Measurements from ENCODE around the gene RAPGEF6. TPM values are rescaled to one million over a fixed set of nuclear protein-coding genes. Genes with fewer than 3 reads are reported as not detected.
"Not testable (repeated sequence)": the region's sequence is repeated elsewhere in the genome, so short reads cannot be mapped to it uniquely, and the experiment has no call there.

The RAPGEF6 gene
- total RNA-seq, 2 experiments from 2014 or later, result 25.7 to 26.0 TPM

DNA sequence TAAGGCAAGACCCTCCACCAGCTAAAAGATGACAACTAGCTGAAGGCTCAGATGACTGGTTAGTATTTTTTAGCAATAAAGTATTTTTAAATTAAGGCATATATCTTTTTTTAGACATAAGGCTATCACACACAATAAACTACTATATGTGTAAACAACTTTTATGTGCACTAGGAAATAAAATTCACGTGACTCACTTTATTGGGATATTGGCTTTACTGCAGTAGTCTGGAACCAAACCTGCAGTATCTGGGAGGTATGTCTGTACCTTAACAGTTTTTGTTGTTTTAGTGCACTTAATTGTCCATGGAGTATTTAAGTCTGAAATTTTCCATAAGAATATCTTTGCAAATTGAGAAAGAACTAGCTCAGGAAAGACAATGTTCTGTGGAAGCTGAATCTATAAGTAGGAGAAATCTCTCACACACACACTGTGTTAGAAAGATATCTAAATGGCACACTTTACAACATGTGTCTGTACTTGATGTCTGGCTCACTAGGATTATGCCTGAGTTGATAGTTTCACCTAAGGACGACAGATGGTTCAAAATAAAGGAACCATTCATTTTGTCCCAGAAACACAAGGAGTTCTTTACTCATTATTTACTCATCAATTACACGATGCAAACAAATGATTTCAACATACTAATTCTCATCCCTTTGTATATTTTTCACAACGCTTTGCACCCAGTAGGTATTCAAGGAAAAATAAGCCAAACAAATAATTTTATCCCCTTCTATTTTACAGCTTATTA lies 4.6 kb downstream of the RAPGEF6 start:
- H3K36me3 Mint-ChIP-seq, result peaks cover 29% of the 10 kb centered on the region
- no peak overlapping the region for H3K27ac Mint-ChIP-seq
- H3K9me3 Mint-ChIP-seq, result no peaks in the 10 kb centered on the region
- H3K4me1 Mint-ChIP-seq, result peaks cover 37% of the 10 kb centered on the region
- H3K27me3 Mint-ChIP-seq, result no peaks in the 10 kb centered on the region
- no peak for DNase-seq
- H3K4me3 Mint-ChIP-seq, result no peak overlapping the region

DNA sequence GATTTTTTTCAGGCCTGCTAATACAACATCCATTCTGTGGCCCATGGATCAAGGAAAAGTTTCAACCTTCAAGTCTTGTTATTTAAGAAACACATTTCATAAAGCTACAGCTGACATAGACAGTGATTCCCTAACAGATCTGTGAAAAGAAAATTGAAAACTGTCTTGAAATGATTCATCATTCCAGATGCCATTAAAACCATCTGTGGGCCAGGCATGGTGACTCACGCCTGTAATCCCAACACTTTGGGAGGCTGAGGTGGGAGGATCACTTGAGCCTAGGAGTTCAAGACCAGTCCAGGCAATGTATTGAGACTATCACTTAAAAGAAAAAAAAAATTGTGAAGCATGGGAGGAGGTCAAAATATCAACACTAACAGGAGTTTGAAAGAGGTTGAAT lies 6.0 kb downstream of the RAPGEF6 start:
- no peaks in the 10 kb centered on the region for H3K27me3 Mint-ChIP-seq
- peak overlapping the region; percentile 26 for H3K4me3 Mint-ChIP-seq
- H3K4me1 Mint-ChIP-seq, result peaks cover 41% of the 10 kb centered on the region
- H3K27ac Mint-ChIP-seq, result no peak overlapping the region
- DNase-seq, result no peak
- H3K9me3 Mint-ChIP-seq, result no peaks in the 10 kb centered on the region
- peaks cover 32% of the 10 kb centered on the region for H3K36me3 Mint-ChIP-seq

DNA sequence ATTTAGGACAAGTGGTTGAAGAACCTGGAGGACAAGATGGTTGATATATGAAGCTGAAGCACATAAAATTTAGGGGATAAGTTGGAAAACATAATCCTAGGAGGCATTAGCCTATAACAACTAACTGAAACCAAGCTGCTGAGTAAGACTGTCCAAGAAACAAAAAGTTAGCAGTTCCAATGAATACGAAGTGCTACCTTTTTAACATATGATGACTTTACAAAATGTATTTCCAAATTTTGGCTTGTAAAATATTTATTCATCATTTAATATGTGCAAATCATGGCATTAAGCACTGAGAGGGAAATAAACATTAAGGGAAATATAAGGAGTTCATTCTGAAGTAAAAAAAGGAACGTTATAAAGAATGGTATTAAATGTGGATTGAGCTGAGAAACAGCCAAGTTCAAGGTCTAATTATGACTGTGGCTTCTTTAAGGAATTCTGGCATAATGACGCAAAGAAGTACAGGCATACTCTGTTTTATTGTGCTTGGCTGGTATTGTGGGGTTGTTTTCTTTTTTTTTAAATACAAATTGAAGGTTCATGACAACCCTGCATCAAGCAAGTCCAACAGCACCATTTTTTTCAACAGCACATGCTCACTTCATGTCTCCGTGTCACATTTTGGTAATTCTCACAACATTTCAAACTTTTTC lies 7.7 kb downstream of the RAPGEF6 start:
- peaks cover 38% of the 10 kb centered on the region for H3K36me3 Mint-ChIP-seq
- no peaks in the 10 kb centered on the region for H3K27me3 Mint-ChIP-seq
- no peak for DNase-seq
- H3K27ac Mint-ChIP-seq, result no peak overlapping the region
- H3K9me3 Mint-ChIP-seq, result no peaks in the 10 kb centered on the region
- H3K4me3 Mint-ChIP-seq, result no peak overlapping the region
- H3K4me1 Mint-ChIP-seq, result peaks cover 44% of the 10 kb centered on the region

DNA sequence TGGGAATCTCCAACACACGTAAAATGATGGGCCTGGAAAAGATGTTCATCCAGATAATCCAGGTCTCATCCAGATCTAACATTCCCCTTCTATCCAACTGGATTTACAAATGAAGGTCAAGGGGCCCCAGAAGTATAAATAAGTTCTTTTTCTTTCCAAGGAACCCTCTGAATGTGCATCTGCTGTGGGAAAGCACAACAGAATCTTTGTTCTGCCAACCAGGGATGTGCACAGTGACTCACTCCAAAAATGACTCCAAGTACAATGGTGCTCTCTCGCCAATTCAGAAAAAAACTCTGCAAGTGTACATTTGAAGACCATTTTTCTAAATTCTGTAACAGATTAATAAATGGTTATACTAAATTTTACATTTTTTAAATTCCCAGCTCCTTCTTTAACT lies 12.4 kb downstream of the RAPGEF6 start:
- Mint-ChIP-seq H3K27me3 (no peaks in the 10 kb centered on the region), H3K4me3 (no peak overlapping the region), H3K36me3 (peaks cover 26% of the 10 kb centered on the region), H3K4me1 (peaks cover 51% of the 10 kb centered on the region), H3K27ac (no peak overlapping the region), H3K9me3 (no peaks in the 10 kb centered on the region)
- no peak for DNase-seq

DNA sequence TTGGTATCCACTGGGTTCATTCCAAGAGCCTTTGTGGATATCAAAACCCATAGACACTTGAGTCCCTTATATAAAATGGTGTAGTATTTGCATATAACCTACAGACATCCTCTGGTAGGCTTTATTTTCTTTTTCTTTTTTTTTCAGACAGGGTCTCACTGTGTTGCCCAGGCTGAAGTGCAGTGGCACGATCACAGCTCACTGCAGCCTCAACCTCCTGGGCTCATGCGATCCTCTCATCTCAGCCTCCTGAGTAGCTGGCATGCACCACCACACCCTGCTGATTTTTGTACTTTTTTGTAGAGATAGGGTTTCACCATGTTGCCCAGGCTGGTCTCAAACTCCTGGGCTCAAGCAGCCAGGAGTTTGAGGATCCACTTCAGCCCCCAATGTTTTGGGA lies 13.9 kb downstream of the RAPGEF6 start:
- peaks cover 54% of the 10 kb centered on the region for H3K4me1 Mint-ChIP-seq
- H3K4me3 Mint-ChIP-seq, H3K9me3 Mint-ChIP-seq, DNase-seq, H3K27me3 Mint-ChIP-seq, H3K27ac Mint-ChIP-seq: not testable (repeated sequence)
- H3K36me3 Mint-ChIP-seq, result peaks cover 30% of the 10 kb centered on the region

DNA sequence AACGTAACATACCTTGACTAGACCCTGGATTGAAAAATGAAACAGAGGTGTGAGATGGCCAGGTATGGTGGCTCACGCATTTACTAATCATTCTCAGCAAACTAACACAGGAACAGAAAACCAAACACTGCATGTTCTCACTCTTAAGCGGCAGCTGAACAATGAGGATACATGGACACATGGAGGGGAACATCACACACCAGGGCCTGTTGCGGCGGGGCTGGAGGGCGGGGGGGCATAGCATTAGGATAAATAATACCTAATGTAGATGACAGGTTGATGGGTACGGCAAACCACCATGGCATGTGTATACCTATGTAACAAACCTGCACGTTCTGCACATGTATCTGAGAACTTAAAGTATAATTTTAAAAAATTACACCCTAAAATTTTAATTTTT lies 15.9 kb downstream of the RAPGEF6 start:
- no peaks in the 10 kb centered on the region for H3K27me3 Mint-ChIP-seq
- H3K36me3 Mint-ChIP-seq, result peaks cover 40% of the 10 kb centered on the region
- H3K27ac Mint-ChIP-seq, result no peak overlapping the region
- peaks cover 55% of the 10 kb centered on the region for H3K4me1 Mint-ChIP-seq
- no peak overlapping the region for H3K4me3 Mint-ChIP-seq
- H3K9me3 Mint-ChIP-seq, result peaks cover 12% of the 10 kb centered on the region
- no peak for DNase-seq

DNA sequence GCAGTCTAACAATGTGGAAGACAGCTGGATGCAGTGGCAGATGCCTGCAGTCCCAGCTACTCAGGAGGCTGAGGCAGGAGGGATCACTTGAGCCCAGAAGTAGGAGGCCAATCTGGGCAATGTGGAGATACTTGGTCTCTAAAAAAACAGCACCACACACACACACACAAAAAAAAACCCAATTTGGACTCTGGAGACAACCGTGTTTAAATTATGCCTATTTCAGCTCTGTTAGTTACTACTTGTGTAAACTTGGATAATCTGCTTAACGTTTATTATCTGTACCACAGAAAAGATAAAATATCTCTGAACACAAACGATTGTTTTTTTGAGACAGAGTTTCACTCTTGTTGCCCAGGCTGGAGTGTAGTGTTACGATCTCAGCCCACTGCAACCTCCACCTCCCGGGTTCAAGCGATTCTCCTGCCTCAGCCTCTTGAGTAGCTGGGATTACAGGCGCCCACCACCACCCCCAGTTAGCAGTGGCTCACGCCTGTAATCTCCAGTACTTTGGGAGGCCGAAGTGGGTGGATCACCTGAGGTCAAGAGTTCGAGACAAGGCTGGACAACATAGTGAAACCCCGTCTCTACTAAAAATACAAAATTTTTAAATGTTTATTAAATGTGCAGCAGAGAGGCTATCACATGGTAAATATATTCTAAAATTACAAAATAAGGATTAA lies 17.7 kb downstream of the RAPGEF6 start:
- Mint-ChIP-seq H3K27me3 (no peaks in the 10 kb centered on the region), H3K4me1 (peaks cover 54% of the 10 kb centered on the region), H3K36me3 (peaks cover 40% of the 10 kb centered on the region), H3K9me3 (peaks cover 12% of the 10 kb centered on the region), H3K27ac (no peak overlapping the region), H3K4me3 (no peak overlapping the region)
- DNase-seq, result no peak

DNA sequence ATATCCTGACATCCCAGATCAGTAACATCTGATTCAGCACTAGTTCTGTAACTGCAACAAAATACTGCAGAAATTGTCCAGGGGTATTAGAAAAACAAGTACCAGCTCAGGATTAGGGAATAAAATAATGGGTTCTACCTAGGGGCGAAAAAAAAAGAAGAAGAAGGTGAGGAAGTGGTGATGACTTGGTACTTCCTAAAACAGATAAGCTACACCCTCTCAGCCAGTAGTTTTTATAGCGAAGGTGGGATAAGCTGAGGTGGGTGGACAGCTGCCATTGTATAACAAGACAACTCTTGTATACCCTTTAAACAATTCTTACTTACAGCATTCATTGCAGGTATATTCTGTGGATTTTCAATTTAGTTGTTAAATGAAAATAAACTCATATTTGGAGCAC lies 19.1 kb downstream of the RAPGEF6 start:
- Mint-ChIP-seq H3K27me3 (no peaks in the 10 kb centered on the region), H3K27ac (no peak overlapping the region), H3K36me3 (peaks cover 42% of the 10 kb centered on the region), H3K9me3 (peaks cover 12% of the 10 kb centered on the region), H3K4me1 (peaks cover 50% of the 10 kb centered on the region), H3K4me3 (no peak overlapping the region)
- no peak for DNase-seq

DNA sequence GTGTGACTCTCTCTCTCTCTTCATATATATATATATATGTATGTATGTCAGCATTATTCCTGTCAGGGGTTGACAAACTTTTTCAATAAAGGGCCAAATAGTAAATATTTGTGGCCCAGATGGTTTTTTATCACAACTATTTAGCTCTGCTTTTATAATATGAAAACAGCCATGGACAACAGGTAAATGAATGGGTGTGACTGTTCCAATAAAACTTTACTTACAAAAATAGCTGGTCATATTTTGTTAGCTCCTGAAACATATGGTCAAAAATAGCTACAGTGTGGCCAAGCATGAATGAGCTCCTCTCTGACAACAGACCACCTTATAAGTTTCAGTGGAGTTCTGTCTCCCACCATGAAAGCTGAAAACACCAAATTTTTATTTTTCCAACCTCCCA lies 21.6 kb downstream of the RAPGEF6 start:
- Mint-ChIP-seq H3K4me3 (no peak overlapping the region), H3K27ac (no peak overlapping the region)

DNA sequence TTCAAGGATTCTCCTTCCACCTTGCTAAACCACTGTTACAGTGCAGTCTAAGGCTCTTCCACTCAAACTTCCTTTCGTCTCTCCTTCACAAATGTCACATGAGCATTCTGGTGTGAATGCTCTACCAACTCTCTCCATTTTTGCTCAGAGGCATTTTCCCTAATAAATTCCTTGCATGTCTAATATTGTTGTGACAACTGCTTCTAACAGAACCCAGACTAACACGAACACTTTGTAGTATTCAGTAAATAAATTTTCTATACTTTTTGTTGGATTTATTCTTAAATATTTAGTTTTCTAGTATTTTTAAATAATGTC lies 24.0 kb downstream of the RAPGEF6 start:
- H3K27ac Mint-ChIP-seq, result no peak overlapping the region
- H3K27me3 Mint-ChIP-seq, result no peaks in the 10 kb centered on the region
- H3K9me3 Mint-ChIP-seq, result peaks cover 8% of the 10 kb centered on the region
- peaks cover 57% of the 10 kb centered on the region for H3K4me1 Mint-ChIP-seq
- peaks cover 50% of the 10 kb centered on the region for H3K36me3 Mint-ChIP-seq
- no peak overlapping the region for H3K4me3 Mint-ChIP-seq
- DNase-seq, result no peak

More for the DNA sequence above, 21.6 kb downstream of the RAPGEF6 start:
- Mint-ChIP-seq H3K9me3 (peaks cover 12% of the 10 kb centered on the region), H3K36me3 (peaks cover 54% of the 10 kb centered on the region), H3K27me3 (no peaks in the 10 kb centered on the region), H3K4me1 (peaks cover 50% of the 10 kb centered on the region)
- no peak for DNase-seq

DNA sequence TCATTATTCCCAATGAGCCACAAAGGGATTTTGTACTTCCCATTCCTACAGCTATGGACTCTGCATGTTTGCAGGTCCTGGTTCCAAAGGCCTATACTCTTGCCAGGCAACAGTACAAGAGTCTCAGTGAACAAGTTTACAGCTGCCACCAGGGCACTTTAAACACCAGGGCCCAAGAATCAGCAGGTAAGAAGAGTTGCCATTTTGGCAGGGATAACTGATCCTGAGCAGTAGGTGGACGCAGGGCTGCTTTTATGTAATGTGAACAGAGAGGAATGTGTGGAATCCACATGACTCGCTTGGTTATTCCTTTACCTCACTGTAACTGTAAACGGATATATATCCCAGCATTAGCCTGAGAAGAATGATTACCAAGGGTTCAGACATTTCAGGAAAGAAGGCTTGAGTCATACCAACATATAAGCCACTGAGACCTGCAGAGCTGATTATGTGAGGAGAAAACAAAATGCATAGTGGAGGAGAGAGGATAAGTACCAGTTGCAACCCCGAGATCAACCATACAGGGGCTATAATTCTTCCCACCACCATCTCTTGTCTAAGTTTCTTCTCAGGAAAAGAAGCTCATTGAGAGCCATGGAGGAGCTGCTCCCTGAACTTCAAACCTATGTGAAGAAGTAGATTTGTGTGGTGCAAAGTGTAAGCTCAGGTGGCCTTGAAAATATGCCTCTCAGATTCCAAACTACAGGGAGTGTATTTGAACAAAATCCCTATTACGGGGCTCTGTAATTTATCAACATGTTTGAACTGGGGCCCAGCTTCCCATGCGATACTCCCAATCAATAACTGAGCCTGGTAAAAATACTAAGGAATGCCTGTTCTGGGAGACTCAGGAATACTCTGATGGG lies 24.6 kb downstream of the RAPGEF6 start:
- H3K9me3 Mint-ChIP-seq, result peaks cover 6% of the 10 kb centered on the region
- no peak overlapping the region for H3K27ac Mint-ChIP-seq
- H3K4me1 Mint-ChIP-seq, result peaks cover 55% of the 10 kb centered on the region
- H3K27me3 Mint-ChIP-seq, result no peaks in the 10 kb centered on the region
- H3K36me3 Mint-ChIP-seq, result peaks cover 44% of the 10 kb centered on the region
- H3K4me3 Mint-ChIP-seq, result no peak overlapping the region
- no peak for DNase-seq

DNA sequence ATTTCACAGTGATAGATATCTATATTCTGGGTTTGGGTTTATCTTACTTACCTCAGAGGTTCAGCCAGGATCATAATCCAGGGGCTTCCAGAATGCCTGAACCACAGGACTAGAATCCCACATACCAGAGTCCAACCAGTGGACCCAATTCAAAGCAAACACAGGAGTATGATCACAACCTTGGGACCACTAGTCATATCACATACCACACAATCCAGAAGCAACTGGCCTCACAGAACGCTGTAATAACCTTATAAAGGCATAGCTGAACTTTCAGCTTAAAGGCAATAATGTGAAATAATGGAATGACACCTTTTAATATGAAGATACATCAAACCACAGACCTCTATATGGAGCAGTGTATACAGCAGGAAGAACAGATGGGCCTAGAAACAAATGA lies 25.3 kb downstream of the RAPGEF6 start:
- no peaks in the 10 kb centered on the region for H3K27me3 Mint-ChIP-seq
- peaks cover 37% of the 10 kb centered on the region for H3K36me3 Mint-ChIP-seq
- DNase-seq, result no peak
- H3K4me1 Mint-ChIP-seq, result peaks cover 55% of the 10 kb centered on the region
- H3K27ac Mint-ChIP-seq, result no peak overlapping the region
- H3K9me3 Mint-ChIP-seq, result peaks cover 6% of the 10 kb centered on the region
- H3K4me3 Mint-ChIP-seq, result no peak overlapping the region

DNA sequence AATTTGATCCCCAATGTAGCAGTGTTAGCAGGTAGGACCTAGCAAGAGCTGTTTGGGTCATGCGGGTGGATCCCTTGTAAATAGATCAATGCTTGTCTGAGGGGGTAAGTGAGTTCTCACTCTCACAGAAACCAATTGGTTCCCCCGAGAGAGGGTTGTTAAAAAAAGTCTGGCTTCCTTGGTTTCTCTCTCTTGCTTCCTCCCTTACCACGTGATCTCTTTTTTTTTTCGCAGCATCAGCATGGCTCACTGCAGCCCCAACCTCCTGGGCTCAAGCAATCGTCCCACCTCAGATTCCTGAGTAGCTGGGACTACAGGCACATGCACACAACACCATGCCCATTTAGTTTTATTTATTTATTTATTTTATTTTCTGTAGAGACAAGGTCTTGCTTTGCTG lies 26.4 kb downstream of the RAPGEF6 start:
- H3K9me3 Mint-ChIP-seq, result no peaks in the 10 kb centered on the region
- H3K4me3 Mint-ChIP-seq, result no peak overlapping the region
- no peaks in the 10 kb centered on the region for H3K27me3 Mint-ChIP-seq
- no peak for DNase-seq
- H3K4me1 Mint-ChIP-seq, result peaks cover 48% of the 10 kb centered on the region
- peaks cover 27% of the 10 kb centered on the region for H3K36me3 Mint-ChIP-seq
- no peak overlapping the region for H3K27ac Mint-ChIP-seq

DNA sequence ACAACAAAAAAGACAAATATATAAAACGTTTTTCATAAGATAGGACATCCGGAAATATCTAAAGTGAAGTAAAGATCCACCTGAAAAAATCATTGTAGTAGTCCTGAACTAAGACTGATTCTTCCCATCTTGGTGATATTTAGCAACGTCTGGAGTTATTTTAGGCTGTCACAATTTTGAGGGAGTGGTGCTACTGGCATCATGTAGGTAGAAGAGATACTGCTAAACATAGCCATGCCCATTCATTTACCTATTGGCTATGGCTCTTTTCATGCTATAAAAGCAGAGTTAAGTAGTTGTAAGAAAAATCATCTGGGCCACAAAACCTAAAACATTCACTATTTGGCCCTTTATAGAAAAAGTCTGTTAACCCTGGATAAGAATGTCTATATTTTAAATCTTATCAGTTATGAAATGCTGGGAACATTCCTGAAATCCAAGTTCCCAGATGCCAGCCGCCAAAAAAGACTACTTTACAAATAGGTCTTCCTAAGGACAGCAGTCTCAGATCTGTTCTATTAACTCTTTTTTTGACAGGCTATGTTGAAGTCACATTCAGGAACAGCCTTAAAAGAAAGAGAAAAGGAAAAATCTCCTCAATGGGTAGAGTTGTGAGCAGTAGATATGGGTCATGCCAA lies 27.0 kb downstream of the RAPGEF6 start:
- Mint-ChIP-seq H3K27ac (no peak overlapping the region), H3K27me3 (no peaks in the 10 kb centered on the region), H3K4me1 (peaks cover 47% of the 10 kb centered on the region)

More for the DNA sequence above, 27.0 kb downstream of the RAPGEF6 start:
- no peak for DNase-seq
- Mint-ChIP-seq H3K36me3 (peaks cover 25% of the 10 kb centered on the region), H3K4me3 (no peak overlapping the region), H3K9me3 (no peaks in the 10 kb centered on the region)
